ENCODE results near the gene SORCS2. TPM values are rescaled to one million over a fixed set of nuclear protein-coding genes. Genes with fewer than 3 reads are reported as not detected.

SORCS2 gene
- total RNA-seq, 1 donor from 2014 or later = 3.1 TPM

DNA sequence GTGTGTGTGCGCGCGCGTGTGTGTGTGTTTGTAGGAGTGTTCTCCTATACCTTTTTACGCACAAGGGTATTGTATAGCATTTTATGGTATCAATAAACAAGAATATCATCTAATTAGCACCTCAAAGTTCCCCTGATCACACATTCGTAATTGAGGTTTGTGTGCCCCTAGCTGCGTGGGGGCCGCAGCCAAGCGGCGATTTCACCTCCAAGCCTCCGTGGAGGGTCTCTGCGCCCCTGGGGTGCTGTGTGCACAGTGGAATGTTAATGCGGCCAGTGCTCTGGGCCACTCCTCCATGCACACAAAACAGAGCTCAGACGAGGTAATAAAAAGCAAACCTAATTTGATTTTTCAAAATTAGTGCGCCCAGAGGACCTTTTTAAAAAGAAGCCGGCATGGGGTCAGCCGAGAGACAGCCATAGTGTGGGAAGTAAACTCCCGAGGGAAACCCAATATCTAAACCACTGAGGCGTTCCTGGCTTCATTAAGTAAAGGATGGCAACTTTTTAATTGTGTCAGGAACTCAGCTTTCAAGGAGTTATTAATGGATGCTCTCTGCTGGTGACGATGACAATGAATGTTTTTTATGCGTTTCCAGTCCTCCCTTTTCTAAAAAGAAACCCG is 110.6 kb downstream of the SORCS2 start:
- no peak overlapping the region for H3K4me3 ChIP-seq (ENCODE audit: low read length in 3 of 3)
- peaks cover 0 to 26% (median 25%) of the 10 kb centered on the region in 3 donors for H3K27me3 ChIP-seq (ENCODE audit: control insufficient read depth in 3 of 3, insufficient read depth in 3 of 3, low read length in 3 of 3)
- H3K4me1 ChIP-seq (ENCODE audit: control insufficient read depth in 3 of 3, insufficient read depth in 3 of 3, low read length in 3 of 3) = no peaks in the 10 kb centered on the region
- no peak overlapping the region for H3K27ac ChIP-seq (ENCODE audit: low read depth, low read length)
- no peaks in the 10 kb centered on the region for H3K9me3 ChIP-seq (ENCODE audit: control insufficient read depth in 3 of 3, low read length in 3 of 3)
- H3K36me3 ChIP-seq (ENCODE audit: control insufficient read depth in 3 of 3, insufficient read depth in 3 of 3, low read length in 3 of 3) = no peaks in the 10 kb centered on the region
- no peak overlapping the region for H3K9ac ChIP-seq (ENCODE audit: low read depth in 1 of 3, low read length in 3 of 3)

DNA sequence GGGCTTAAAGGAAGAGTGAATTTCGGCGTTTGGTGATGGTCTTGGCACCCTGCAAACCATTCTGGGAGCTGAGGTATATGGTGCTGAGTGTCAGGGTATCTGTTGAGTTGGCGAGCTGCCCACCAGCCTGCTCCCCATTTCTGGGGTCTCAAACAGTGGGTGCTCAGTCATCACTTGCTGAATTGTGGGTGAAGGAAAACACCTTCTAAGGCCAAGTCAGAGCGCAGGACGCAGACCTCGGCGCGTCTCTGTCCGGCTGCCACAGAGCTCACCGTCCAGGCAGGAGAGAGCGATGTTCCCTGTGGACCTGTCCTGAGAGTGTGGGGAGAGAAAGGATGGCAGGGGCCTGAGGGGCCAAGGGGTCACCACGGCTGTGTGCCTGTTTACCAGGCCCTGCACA is 111.2 kb downstream of the SORCS2 start:
- Histone ChIP-seq H3K27me3 (ENCODE audit: control insufficient read depth in 3 of 3, insufficient read depth in 3 of 3, low read length in 3 of 3) (peaks cover 0 to 26% (median 25%) of the 10 kb centered on the region in 3 donors), H3K9ac (ENCODE audit: low read depth in 1 of 3, low read length in 3 of 3) (no peak overlapping the region), H3K4me1 (ENCODE audit: control insufficient read depth in 3 of 3, insufficient read depth in 3 of 3, low read length in 3 of 3) (no peaks in the 10 kb centered on the region), H3K27ac (ENCODE audit: low read depth, low read length) (no peak overlapping the region), H3K36me3 (ENCODE audit: control insufficient read depth in 3 of 3, insufficient read depth in 3 of 3, low read length in 3 of 3) (no peaks in the 10 kb centered on the region), H3K9me3 (ENCODE audit: control insufficient read depth in 3 of 3, low read length in 3 of 3) (no peaks in the 10 kb centered on the region), H3K4me3 (ENCODE audit: low read length in 3 of 3) (no peak overlapping the region)

DNA sequence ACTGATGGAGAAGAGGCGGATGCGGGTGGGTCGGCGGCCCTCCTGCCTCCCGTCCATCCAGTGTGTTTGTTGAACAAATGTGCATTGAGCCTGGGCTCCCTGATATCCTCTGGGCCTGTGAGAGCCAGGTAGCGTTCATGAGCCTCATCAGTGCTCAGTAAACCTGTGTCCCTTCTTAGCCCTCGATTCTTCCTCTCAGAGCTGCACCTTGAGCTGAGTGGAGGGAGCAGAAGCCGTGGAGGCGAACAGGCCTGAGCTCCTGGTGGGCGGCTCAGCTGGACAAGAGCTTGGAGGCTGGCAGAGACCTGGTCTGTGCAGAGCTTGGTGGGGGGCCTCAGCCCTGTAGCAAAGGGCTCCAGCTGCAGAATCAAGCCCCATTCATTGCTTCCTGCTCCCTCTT is 112.1 kb downstream of the SORCS2 start:
- no peak overlapping the region for H3K27ac ChIP-seq (ENCODE audit: low read depth, low read length)
- no peak overlapping the region for H3K4me3 ChIP-seq (ENCODE audit: low read length in 3 of 3)
- H3K4me1 ChIP-seq (ENCODE audit: control insufficient read depth in 3 of 3, insufficient read depth in 3 of 3, low read length in 3 of 3) = peaks cover 2 to 3% (median 2%) of the 10 kb centered on the region in 3 donors
- H3K9me3 ChIP-seq (ENCODE audit: control insufficient read depth in 3 of 3, low read length in 3 of 3) = no peaks in the 10 kb centered on the region
- H3K36me3 ChIP-seq (ENCODE audit: control insufficient read depth in 3 of 3, insufficient read depth in 3 of 3, low read length in 3 of 3) = no peaks in the 10 kb centered on the region
- H3K9ac ChIP-seq (ENCODE audit: low read depth in 1 of 3, low read length in 3 of 3) = no peak overlapping the region
- H3K27me3 ChIP-seq (ENCODE audit: control insufficient read depth in 3 of 3, insufficient read depth in 3 of 3, low read length in 3 of 3) = peaks cover 0 to 25% (median 25%) of the 10 kb centered on the region in 3 donors

DNA sequence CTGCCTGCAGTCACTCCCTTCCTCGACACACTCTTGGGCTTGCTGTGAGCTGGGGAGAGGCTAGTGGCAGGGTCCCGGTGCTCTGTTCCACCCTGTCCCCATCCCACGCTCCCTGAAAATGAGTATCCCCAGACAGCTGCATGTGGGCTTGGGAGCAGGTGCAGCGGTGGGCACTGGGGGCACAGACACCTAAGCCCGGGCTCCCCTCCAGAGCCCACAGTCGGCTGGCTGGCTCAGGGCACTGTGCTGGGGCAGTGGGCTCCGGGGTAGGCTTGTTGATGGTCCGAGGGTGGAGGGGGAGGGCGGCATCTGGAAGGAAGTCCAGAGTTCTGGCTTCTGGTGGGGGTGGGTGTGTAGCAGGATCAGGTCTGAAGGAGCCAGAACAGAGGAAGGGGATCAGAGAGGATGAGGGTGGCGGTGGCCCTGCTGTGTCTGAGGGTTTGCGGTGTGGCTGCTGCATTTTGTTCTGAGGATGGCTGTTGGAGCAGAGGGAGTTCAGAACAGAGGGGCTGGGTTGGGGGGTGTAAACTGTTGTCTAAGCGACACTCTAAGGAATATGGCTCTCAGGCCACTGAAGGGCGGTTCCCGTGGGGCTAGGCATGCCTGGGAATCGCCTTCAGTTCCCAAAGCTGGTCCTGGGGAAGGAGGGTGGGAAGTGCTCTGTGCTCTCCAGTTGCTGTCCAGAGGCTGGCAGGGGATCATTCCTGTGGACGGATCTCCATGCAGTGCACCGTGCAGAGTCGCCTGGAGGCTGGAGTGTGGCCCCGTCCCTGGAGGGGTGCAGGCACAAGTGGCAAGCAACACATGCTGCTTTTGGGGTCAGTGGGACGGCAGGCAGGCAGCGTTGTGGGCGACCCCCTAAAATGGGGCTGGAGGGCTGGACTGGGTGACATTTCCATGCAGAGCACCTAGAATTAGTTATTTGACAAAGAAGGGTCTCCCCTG is 114.0 kb downstream of the SORCS2 start:
- H3K36me3 ChIP-seq (ENCODE audit: control insufficient read depth in 3 of 3, insufficient read depth in 3 of 3, low read length in 3 of 3) = no peaks in the 10 kb centered on the region
- H3K9me3 ChIP-seq (ENCODE audit: control insufficient read depth in 3 of 3, low read length in 3 of 3) = no peaks in the 10 kb centered on the region
- H3K9ac ChIP-seq (ENCODE audit: low read depth in 1 of 3, low read length in 3 of 3) = no peak overlapping the region
- H3K27ac ChIP-seq (ENCODE audit: low read depth, low read length) = no peak overlapping the region
- H3K27me3 ChIP-seq (ENCODE audit: control insufficient read depth in 3 of 3, insufficient read depth in 3 of 3, low read length in 3 of 3) = peaks cover 0 to 19% (median 14%) of the 10 kb centered on the region in 3 donors
- no peak overlapping the region for H3K4me3 ChIP-seq (ENCODE audit: low read length in 3 of 3)
- H3K4me1 ChIP-seq (ENCODE audit: control insufficient read depth in 3 of 3, insufficient read depth in 3 of 3, low read length in 3 of 3) = peaks cover 3 to 10% (median 3%) of the 10 kb centered on the region in 3 donors

DNA sequence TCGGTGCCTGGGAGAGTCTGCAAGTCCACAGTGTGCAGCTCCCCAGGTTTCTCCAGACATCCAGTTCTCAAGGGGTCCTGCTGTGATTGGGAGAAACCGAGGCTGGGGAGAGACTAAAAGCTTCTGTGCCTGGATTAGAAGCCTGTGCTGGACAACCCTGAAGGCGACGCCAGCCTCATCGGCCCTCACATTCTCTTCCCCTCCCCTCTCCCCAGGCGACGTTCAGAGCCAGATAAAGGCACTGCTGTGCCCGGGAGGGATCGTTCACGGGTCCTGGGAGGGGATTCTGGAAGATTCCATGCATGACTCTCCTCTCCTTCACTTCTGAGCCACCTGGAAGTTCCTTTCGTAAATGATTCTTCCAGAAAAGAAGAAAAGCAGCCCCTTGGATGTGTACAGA is 114.6 kb downstream of the SORCS2 start:
- Histone ChIP-seq H3K4me3 (ENCODE audit: low read length in 3 of 3) (no peak overlapping the region), H3K27me3 (ENCODE audit: control insufficient read depth in 3 of 3, insufficient read depth in 3 of 3, low read length in 3 of 3) (peaks cover 0 to 19% (median 14%) of the 10 kb centered on the region in 3 donors), H3K9ac (ENCODE audit: low read depth in 1 of 3, low read length in 3 of 3) (peak overlapping the region in 1 of 3 donors; percentile 16), H3K27ac (ENCODE audit: low read depth, low read length) (no peak overlapping the region), H3K9me3 (ENCODE audit: control insufficient read depth in 3 of 3, low read length in 3 of 3) (no peaks in the 10 kb centered on the region), H3K36me3 (ENCODE audit: control insufficient read depth in 3 of 3, insufficient read depth in 3 of 3, low read length in 3 of 3) (no peaks in the 10 kb centered on the region), H3K4me1 (ENCODE audit: control insufficient read depth in 3 of 3, insufficient read depth in 3 of 3, low read length in 3 of 3) (peaks cover 3 to 10% (median 3%) of the 10 kb centered on the region in 3 donors)

DNA sequence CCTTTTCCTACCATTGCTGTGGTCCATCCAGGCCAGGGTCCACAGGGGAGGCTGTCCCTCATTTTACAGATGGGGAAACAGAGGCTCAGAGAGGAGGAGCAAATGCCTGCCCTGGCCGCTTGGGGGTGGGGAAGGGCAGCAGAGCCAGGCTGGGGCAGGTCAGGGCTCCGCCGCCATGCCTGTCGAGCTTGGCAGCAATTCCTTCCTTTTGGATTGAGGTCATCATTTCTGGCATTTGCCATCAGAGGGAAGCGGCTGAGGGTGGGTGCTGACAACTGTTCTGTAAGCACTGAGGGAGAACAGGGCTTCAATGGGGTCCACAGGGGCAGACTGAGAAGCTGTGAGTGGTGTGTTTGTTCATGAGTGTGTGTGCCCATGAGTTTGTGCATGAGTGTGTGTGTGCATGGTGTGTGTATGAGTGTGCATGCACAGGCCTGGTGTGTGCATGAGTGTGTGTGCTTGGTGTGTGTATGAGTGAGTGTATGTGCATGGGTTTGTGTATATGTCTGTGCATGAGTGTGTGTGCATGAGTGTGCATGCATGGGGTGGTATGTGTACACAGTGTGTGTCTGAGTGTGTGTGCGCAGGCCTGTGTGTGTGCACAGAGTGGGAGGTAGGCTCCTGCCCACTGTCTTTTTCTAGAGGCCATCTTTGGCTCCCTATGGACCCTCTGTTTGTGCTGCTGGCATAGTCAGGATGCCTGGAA is 115.2 kb downstream of the SORCS2 start:
- Histone ChIP-seq H3K27me3 (ENCODE audit: control insufficient read depth in 3 of 3, insufficient read depth in 3 of 3, low read length in 3 of 3) (peaks cover 0 to 19% (median 14%) of the 10 kb centered on the region in 3 donors), H3K9ac (ENCODE audit: low read depth in 1 of 3, low read length in 3 of 3) (no peak overlapping the region), H3K4me1 (ENCODE audit: control insufficient read depth in 3 of 3, insufficient read depth in 3 of 3, low read length in 3 of 3) (peaks cover 3 to 10% (median 3%) of the 10 kb centered on the region in 3 donors), H3K4me3 (ENCODE audit: low read length in 3 of 3) (no peak overlapping the region), H3K27ac (ENCODE audit: low read depth, low read length) (no peak overlapping the region), H3K36me3 (ENCODE audit: control insufficient read depth in 3 of 3, insufficient read depth in 3 of 3, low read length in 3 of 3) (no peaks in the 10 kb centered on the region), H3K9me3 (ENCODE audit: control insufficient read depth in 3 of 3, low read length in 3 of 3) (no peaks in the 10 kb centered on the region)

DNA sequence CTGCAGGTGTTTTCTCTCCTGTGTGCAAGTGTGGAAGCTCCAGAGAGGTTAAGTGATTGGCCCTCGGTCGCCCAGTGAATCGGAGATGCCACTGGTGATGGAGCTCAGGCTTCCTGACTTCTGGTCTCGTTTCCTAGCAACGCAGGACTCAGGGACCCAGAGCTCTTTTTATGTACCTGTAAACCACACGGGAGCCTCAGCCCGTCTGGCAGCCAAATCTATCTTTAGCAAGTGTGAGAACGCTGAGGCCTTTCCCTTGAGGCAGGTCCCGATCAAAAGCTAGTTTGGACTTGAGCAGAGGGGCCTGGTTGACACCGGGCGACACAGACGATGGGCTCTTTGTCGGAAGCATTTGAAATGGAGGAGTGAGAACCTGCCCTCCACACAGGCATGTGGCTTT is 116.8 kb downstream of the SORCS2 start:
- H3K4me1 ChIP-seq (ENCODE audit: control insufficient read depth in 3 of 3, insufficient read depth in 3 of 3, low read length in 3 of 3) = peaks cover 3 to 10% (median 3%) of the 10 kb centered on the region in 3 donors
- no peak overlapping the region for H3K27ac ChIP-seq (ENCODE audit: low read depth, low read length)
- H3K9me3 ChIP-seq (ENCODE audit: control insufficient read depth in 3 of 3, low read length in 3 of 3) = no peaks in the 10 kb centered on the region
- peaks cover 0 to 22% (median 19%) of the 10 kb centered on the region in 3 donors for H3K27me3 ChIP-seq (ENCODE audit: control insufficient read depth in 3 of 3, insufficient read depth in 3 of 3, low read length in 3 of 3)
- peak overlapping the region in 1 of 3 donors; percentile 2 for H3K9ac ChIP-seq (ENCODE audit: low read depth in 1 of 3, low read length in 3 of 3)
- no peak overlapping the region for H3K4me3 ChIP-seq (ENCODE audit: low read length in 3 of 3)
- H3K36me3 ChIP-seq (ENCODE audit: control insufficient read depth in 3 of 3, insufficient read depth in 3 of 3, low read length in 3 of 3) = no peaks in the 10 kb centered on the region

DNA sequence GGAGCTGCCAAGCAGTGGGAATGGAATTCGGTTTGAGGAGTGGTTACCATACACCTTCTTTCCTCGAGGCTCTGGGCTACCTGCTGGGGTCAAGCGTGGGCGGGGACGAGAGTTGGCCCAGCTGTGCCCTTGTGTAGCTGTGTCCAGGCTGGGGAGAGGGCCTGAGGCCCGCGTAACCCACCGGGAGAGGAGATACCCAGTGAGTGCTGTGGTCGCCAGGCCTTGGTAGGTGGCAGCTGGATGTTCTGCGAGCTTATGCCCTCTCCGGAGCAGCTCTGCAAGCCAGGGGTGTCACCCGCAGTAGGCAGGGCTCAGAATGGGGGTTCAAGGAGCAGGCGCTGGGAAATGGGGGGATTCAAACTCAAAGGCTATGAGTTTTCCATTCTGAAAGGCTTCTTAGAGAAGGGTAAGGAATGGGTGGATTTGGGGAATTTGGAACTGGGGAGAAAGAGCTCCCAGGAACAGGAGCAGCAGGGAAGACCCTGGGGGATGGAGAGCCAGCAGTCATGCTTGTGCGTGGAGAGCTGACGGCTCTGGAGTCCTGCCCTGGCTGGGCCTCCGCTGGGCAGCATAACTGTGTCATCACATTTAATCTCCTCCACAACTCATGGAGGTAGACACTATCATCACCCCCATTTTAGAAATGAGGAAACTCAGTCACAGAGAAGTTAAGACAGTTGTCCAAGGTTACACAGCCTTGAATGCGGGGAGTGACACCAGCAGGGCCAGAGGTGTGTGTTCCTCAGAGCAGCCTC is 117.5 kb downstream of the SORCS2 start:
- Histone ChIP-seq H3K9ac (ENCODE audit: low read depth in 1 of 3, low read length in 3 of 3) (peak overlapping the region in 1 of 3 donors; percentile 2), H3K27me3 (ENCODE audit: control insufficient read depth in 3 of 3, insufficient read depth in 3 of 3, low read length in 3 of 3) (peaks cover 0 to 22% (median 19%) of the 10 kb centered on the region in 3 donors), H3K9me3 (ENCODE audit: control insufficient read depth in 3 of 3, low read length in 3 of 3) (no peaks in the 10 kb centered on the region), H3K4me3 (ENCODE audit: low read length in 3 of 3) (no peak overlapping the region), H3K4me1 (ENCODE audit: control insufficient read depth in 3 of 3, insufficient read depth in 3 of 3, low read length in 3 of 3) (peaks cover 3 to 10% (median 3%) of the 10 kb centered on the region in 3 donors), H3K36me3 (ENCODE audit: control insufficient read depth in 3 of 3, insufficient read depth in 3 of 3, low read length in 3 of 3) (no peaks in the 10 kb centered on the region), H3K27ac (ENCODE audit: low read depth, low read length) (no peak overlapping the region)

DNA sequence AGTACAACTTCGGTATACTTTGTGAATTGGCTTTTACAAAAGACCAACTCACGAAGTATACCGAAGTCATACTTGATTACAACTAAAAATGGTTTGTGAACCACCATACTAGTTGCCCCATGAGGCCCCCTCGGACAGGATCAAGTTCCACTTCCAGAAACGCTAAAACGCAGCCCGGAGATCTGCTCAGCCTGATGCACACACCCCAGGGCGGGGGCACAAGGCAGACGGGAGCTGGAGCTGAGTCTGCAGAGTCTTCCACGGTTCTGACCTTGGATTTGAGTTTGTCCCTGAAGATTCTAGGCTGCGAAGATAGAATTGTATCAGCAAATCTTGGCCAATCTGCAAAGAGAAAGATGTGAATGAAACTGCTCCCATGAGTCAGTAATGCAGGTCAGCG is 118.1 kb downstream of the SORCS2 start:
- peaks cover 0 to 20% (median 19%) of the 10 kb centered on the region in 3 donors for H3K27me3 ChIP-seq (ENCODE audit: control insufficient read depth in 3 of 3, insufficient read depth in 3 of 3, low read length in 3 of 3)
- no peak overlapping the region for H3K27ac ChIP-seq (ENCODE audit: low read depth, low read length)
- H3K36me3 ChIP-seq (ENCODE audit: control insufficient read depth in 3 of 3, insufficient read depth in 3 of 3, low read length in 3 of 3) = no peaks in the 10 kb centered on the region
- H3K4me3 ChIP-seq (ENCODE audit: low read length in 3 of 3) = no peak overlapping the region
- peaks cover 3 to 10% (median 3%) of the 10 kb centered on the region in 3 donors for H3K4me1 ChIP-seq (ENCODE audit: control insufficient read depth in 3 of 3, insufficient read depth in 3 of 3, low read length in 3 of 3)
- H3K9me3 ChIP-seq (ENCODE audit: control insufficient read depth in 3 of 3, low read length in 3 of 3) = no peaks in the 10 kb centered on the region
- H3K9ac ChIP-seq (ENCODE audit: low read depth in 1 of 3, low read length in 3 of 3) = no peak overlapping the region

Data from skeletal muscle tissue (tissue), 4 donors.